T-helper 2 cell treated with Interferon-gamma antibody and Interleukin-4, amounts not matched to agents 100 ng/mL and 5 ng/mL, for 36 hours (primary cell): Measurements from ENCODE around the gene CSMD2. TPM values are rescaled to one million over a fixed set of nuclear protein-coding genes. Genes with fewer than 3 reads are reported as not detected.

Experiments used
- intact Hi-C: fragments of 100-400 bp; cut with micrococcal nuclease; formaldehyde crosslinking; loops from one replicate; pipeline ENCODE4 v1.15.1; 2023
- total RNA-seq: library from RNA; stranded (reverse); gene quantifications from 2 replicates; pipeline ENCODE4 v1.2.3, GENCODE V29; 2022

CSMD2 gene
- total RNA-seq, 1 donor from 2014 or later: not detected

GRCh38 chr1:33618636-33619035, 546.4 kb downstream of the CSMD2 start:
- intact Hi-C loops: no loop called here

GRCh38 chr1:33617451-33617850, 547.6 kb downstream of the CSMD2 start:
- intact Hi-C loops: no loop called here

GRCh38 chr1:33616780-33617179, 548.2 kb downstream of the CSMD2 start:
- intact Hi-C loops: no loop called here

- intact Hi-C loops: no loop called here
Observed at GRCh38 chr1:33615546-33615945, 549.5 kb downstream of the CSMD2 start.

GRCh38 chr1:33610864-33611455, 554.1 kb downstream of the CSMD2 start:
- intact Hi-C loops: no loop called here

GRCh38 chr1:33610391-33610790, 554.6 kb downstream of the CSMD2 start:
- intact Hi-C loops: no loop called here

- intact Hi-C loops: no loop called here
Observed at GRCh38 chr1:33609739-33610138, 555.3 kb downstream of the CSMD2 start.

- intact Hi-C loops: no loop called here
Observed at GRCh38 chr1:33608825-33609400, 556.1 kb downstream of the CSMD2 start.

DNA sequence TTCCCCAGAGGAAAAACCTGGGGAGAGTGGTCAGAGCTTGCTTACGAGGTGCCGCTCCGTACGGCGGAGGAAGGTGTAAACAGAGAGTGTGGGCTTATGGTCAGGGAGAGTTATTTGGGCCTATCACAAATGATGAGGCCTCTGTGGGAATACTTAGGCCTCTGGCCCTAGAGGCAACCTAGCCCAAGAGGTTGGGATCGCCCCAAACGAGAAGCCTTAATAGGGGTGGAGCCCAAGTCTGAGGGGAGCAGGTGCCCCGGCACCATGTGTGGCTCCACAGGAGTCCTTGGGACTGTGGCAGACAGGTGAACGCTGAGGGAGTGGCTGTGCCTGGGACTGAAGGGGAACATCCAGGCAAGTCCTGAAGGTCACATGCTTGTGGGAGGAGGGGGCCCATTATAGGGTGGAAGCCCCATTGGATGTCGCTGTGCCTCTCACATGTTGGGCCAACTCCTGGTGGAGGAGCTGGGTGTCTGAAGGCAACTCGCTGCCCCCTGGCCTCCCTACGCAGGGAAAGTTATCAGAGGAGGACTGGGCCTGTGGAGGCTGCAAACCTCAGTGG, 557.5 kb downstream of the CSMD2 start:
- intact Hi-C loops: no loop called here

DNA sequence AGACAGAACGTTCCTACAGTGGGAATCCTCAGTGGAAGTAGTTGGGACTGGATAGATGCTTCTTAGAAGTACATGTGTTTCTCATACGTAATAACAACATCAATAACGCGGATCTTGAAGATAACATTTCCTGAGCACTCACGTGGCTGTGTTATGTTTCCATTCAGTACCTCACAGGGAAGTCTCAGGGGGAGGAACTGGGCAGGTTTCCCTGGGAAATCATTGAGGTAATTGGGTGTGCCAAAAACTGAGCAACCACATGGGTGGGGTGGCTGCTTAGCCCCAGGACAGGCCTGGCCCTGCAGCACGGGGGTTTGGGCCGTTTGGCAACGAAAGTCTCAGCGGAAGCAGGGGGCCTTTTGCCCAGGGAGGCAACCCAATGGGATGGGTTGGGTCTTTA, 558.8 kb downstream of the CSMD2 start:
- intact Hi-C loops: no loop called here

DNA sequence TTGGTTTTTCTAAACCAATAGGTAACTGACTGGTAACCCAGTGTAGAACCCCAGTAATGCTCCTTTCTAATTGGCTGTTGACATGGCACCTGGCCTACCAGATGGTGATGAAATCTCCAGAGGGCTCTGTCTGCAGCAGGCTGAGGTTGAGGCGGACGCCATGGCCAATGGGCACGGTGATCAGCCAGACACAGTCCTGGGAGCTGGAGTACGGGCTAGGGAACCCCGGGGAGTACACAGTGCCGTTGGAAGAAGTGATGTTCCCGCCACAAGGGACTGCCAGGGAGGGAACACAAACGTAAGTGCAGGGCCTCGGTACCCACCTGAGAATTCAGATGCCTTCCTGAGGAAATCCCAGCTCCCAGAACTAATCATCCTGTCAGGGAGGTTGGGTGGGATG, 562.8 kb downstream of the CSMD2 start:
- intact Hi-C loops: no loop called here

DNA sequence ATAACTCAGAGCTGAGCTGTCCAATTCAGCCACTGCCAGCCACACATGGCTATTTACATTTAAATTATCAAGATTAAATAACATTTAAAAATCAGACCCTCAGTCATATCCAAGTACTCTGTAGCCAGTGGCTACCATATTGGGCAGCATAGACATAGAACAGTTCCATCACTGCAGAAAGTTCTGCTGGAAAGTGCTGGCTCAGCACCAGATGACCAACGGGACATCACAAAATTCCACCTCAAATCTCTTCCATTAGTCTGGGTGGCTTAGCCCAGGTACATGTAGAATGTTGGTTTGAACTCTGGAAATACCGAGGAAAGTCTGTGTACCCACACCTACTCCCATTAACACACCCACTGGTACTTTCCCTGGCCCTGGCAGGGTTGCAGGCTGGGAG, 563.3 kb downstream of the CSMD2 start:
- intact Hi-C loops: no loop called here

DNA sequence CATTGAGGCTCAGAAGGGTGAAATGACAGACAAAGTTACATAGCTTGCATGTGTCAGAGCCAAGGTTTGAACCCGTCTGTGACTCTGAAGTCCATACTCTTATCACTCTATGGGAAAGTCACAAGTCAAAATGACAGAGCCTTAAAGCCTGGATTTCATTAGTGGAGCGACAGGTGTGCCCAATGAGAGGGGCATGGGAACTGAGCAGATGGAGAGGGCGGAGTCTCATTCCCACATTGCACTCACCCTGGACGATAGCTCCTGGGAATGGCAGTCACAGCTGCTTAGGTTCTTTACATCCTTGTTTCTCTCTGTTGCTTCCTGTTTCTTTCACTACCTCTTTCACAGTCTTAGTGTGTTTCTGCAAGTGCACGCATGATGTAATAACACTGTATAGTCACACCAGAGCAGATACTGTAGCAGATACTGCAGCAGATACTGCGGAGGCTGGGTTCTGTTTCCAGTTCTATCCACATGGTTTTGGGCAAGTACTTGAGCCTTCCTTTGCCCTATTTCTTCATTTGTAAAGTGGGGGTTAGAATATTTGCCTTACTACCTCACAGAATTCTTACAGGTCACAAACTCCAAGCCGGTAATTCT, 565.4 kb downstream of the CSMD2 start:
- intact Hi-C loops: no loop called here

- intact Hi-C loops: no loop called here
Observed at GRCh38 chr1:33588726-33589125, 576.3 kb downstream of the CSMD2 start.

- intact Hi-C loops: no loop called here
Observed at GRCh38 chr1:33586795-33587194, 578.2 kb downstream of the CSMD2 start.

DNA sequence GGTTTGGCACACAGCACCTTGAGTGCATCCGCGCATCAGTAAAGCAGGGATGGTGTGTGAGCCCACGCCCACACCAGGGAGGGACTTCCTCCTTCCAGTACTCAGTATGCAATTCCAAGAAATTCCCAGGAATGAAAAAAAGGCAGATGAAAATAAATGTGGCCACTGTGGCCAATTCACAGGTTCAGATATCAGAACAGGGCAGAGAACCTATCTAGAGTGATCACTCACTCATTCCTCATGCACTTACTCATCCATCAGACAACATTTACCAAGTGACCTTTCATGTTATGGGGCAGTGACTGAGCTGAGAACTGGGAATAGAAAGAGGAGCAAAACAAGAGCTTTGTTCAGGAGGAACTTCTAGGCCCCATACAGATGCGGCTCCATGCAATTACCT, 578.9 kb downstream of the CSMD2 start:
- intact Hi-C loops: no loop called here

GRCh38 chr1:33583567-33583966, 581.5 kb downstream of the CSMD2 start:
- intact Hi-C loops: no loop called here

GRCh38 chr1:33578557-33579448, 586.2 kb downstream of the CSMD2 start:
- intact Hi-C loops: no loop called here

GRCh38 chr1:33577663-33578062, 587.4 kb downstream of the CSMD2 start:
- intact Hi-C loops: no loop called here

DNA sequence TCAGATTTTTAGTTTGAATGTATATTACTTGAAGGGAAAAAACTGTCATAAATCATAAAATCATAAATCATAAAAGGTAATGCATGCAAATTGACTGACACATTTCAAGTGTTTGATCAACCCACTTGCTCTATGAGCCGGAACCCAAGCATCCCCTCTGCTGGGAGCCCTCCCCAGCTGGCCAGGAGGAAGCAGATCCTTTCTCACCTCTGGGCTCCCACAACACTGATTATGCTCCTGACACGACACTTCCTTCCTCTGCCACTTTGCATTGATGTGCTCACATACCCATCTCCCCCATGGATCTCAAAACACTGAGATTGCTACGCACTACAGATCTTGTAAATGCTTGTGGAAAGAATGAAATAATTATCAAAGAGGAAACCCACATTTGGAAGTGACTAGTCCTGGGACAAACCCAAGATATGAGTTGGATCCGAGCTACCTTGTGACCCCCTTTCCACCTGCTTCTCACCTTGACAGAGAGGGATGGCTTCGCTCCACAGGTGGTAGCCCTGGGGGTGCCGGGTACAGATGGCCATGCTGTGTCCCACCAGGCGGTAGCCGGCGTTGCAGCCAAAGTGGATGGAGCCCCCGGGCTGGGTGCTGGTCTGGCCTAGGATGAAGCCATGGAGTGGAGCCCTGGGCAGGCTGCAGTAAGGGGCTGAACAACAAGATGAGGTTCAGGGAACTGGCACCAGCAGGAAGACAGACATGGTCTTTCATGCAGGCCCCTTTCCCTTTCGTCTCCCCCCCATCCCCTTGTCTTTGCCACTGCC, 588.0 kb downstream of the CSMD2 start:
- intact Hi-C loops: no loop called here

DNA sequence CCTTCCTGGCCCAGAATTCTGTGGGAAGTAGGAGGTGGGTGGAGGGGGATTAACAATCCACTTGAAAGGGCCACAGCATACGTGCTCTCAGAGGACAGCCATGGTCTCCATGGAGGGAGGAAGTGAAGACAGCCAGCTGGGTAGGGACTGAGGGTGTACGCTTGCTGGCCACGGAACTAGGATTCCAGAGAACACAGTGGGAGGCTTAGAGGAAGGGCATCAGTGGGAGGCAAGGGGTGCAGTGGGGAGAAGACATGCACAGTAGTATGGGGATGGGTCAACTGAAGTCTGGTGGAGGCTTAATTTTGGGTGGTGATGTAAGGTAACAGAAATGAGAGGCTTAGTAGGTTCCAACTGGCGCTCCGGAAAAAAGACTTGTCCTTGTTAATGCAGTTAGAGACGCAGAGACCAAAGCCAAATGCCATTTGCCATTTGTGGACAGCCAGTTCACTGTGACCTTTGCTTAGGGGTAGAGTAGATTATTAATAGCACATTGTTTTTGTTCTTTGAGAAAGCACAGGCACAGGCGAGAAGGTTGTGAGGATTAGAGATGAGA, 589.6 kb downstream of the CSMD2 start:
- intact Hi-C loops: no loop called here
